H1 (cell line): ENCODE measurements around the gene OTOGL. TPM values are rescaled to one million over a fixed set of nuclear protein-coding genes. Genes with fewer than 3 reads are reported as not detected.

Source experiments
- CTCF ChIP-seq, 3 experiments: IDR thresholded peaks; 1 replicate in 2 of 3; 2 replicates in 1 of 3; pipeline versions ENCODE4 v1.5.1 to v1.6.1; 2011; ENCODE audit warnings: low read length in 3 of 3, mild to moderate bottlenecking in 3 of 3, inconsistent platforms in 2 of 3, low read depth in 1 of 3, moderate library complexity in 1 of 3; ENCODE audit not compliant: insufficient read depth in 1 of 3; ENCODE audit errors: control extremely low read depth in 1 of 3
- HDAC2 ChIP-seq, 2 experiments: fragments of 300-600 bp in 1 of 2; sonication (generic) in 1 of 2; IDR thresholded peaks; 2 replicates each; pipeline ENCODE4 v1.6.1; 2011 to 2012; ENCODE audit warnings: low read depth in 2 of 2, low read length in 2 of 2, mild to moderate bottlenecking in 2 of 2, moderate library complexity in 2 of 2, borderline replicate concordance in 1 of 2, inconsistent platforms in 1 of 2
- MAFK ChIP-seq: IDR thresholded peaks from 2 replicates; pipeline ENCODE4 v1.6.1; 2012; ENCODE audit warnings: low read depth, mild to moderate bottlenecking, improper control_type of control experiment, low read length
- RBBP5 ChIP-seq: IDR thresholded peaks from 2 replicates; pipeline ENCODE4 v1.7.1; 2012; ENCODE audit warnings: low read depth, mild to moderate bottlenecking, inconsistent platforms, low read length, moderate library complexity, borderline replicate concordance
- SIN3A ChIP-seq, 2 experiments: IDR thresholded peaks in 1 of 2; conservative IDR thresholded peaks in 1 of 2; 2 replicates each; pipeline ENCODE4 v1.6.1; 2011 to 2012; ENCODE audit warnings: low read length in 2 of 2, improper control_type of control experiment in 1 of 2, low read depth in 1 of 2, mild to moderate bottlenecking in 1 of 2
- polyA plus RNA-seq, 7 experiments: library from polyadenylated mRNA; depleted of rRNA in 3 of 7; stranded (reverse) in 5 of 7; unstranded in 2 of 7; fragments of >200 nt in 5 of 7; fragments of 200-250 nt in 2 of 7; gene quantifications; 1 replicate in 5 of 7; 2 replicates in 1 of 7; 4 replicates in 1 of 7; pipeline versions ENCODE4 v1.2.1 to v1.2.3, GENCODE V29; 2011 to 2013; ENCODE audit warnings: missing spikeins in 2 of 7, mixed read lengths in 2 of 7
- total RNA-seq: library from RNA; stranded (reverse); fragmentation: NEBNext Ultra II Directional; extraction: Animal tissue kit (Norgen Biotek cat#: 25700); gene quantifications from 2 replicates; pipeline ENCODE4 v1.2.1, GENCODE V29; 2021
- TF ChIP-seq, protein P1 (sequence below): fragments of 300-600 bp; sonication (generic); IDR thresholded peaks from 2 replicates; pipeline ENCODE4 v1.7.1; 2012; ENCODE audit warnings: low read length, moderate library complexity, mild to moderate bottlenecking, inconsistent platforms; ENCODE audit not compliant: insufficient replicate concordance

OTOGL gene
- total and polyA plus RNA-seq, 2 of the 8 experiments (the other 6 are each of a cell fraction or from before 2014, with no cell fraction given): 0.12 to 0.17 TPM

GRCh38 chr12:80154261-80154660 is 54.9 kb downstream of the OTOGL start (continued):
- TF ChIP-seq, protein P1, sequence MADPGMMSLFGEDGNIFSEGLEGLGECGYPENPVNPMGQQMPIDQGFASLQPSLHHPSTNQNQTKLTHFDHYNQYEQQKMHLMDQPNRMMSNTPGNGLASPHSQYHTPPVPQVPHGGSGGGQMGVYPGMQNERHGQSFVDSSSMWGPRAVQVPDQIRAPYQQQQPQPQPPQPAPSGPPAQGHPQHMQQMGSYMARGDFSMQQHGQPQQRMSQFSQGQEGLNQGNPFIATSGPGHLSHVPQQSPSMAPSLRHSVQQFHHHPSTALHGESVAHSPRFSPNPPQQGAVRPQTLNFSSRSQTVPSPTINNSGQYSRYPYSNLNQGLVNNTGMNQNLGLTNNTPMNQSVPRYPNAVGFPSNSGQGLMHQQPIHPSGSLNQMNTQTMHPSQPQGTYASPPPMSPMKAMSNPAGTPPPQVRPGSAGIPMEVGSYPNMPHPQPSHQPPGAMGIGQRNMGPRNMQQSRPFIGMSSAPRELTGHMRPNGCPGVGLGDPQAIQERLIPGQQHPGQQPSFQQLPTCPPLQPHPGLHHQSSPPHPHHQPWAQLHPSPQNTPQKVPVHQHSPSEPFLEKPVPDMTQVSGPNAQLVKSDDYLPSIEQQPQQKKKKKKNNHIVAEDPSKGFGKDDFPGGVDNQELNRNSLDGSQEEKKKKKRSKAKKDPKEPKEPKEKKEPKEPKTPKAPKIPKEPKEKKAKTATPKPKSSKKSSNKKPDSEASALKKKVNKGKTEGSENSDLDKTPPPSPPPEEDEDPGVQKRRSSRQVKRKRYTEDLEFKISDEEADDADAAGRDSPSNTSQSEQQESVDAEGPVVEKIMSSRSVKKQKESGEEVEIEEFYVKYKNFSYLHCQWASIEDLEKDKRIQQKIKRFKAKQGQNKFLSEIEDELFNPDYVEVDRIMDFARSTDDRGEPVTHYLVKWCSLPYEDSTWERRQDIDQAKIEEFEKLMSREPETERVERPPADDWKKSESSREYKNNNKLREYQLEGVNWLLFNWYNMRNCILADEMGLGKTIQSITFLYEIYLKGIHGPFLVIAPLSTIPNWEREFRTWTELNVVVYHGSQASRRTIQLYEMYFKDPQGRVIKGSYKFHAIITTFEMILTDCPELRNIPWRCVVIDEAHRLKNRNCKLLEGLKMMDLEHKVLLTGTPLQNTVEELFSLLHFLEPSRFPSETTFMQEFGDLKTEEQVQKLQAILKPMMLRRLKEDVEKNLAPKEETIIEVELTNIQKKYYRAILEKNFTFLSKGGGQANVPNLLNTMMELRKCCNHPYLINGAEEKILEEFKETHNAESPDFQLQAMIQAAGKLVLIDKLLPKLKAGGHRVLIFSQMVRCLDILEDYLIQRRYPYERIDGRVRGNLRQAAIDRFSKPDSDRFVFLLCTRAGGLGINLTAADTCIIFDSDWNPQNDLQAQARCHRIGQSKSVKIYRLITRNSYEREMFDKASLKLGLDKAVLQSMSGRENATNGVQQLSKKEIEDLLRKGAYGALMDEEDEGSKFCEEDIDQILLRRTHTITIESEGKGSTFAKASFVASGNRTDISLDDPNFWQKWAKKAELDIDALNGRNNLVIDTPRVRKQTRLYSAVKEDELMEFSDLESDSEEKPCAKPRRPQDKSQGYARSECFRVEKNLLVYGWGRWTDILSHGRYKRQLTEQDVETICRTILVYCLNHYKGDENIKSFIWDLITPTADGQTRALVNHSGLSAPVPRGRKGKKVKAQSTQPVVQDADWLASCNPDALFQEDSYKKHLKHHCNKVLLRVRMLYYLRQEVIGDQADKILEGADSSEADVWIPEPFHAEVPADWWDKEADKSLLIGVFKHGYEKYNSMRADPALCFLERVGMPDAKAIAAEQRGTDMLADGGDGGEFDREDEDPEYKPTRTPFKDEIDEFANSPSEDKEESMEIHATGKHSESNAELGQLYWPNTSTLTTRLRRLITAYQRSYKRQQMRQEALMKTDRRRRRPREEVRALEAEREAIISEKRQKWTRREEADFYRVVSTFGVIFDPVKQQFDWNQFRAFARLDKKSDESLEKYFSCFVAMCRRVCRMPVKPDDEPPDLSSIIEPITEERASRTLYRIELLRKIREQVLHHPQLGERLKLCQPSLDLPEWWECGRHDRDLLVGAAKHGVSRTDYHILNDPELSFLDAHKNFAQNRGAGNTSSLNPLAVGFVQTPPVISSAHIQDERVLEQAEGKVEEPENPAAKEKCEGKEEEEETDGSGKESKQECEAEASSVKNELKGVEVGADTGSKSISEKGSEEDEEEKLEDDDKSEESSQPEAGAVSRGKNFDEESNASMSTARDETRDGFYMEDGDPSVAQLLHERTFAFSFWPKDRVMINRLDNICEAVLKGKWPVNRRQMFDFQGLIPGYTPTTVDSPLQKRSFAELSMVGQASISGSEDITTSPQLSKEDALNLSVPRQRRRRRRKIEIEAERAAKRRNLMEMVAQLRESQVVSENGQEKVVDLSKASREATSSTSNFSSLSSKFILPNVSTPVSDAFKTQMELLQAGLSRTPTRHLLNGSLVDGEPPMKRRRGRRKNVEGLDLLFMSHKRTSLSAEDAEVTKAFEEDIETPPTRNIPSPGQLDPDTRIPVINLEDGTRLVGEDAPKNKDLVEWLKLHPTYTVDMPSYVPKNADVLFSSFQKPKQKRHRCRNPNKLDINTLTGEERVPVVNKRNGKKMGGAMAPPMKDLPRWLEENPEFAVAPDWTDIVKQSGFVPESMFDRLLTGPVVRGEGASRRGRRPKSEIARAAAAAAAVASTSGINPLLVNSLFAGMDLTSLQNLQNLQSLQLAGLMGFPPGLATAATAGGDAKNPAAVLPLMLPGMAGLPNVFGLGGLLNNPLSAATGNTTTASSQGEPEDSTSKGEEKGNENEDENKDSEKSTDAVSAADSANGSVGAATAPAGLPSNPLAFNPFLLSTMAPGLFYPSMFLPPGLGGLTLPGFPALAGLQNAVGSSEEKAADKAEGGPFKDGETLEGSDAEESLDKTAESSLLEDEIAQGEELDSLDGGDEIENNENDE: no peak
- TF ChIP-seq SIN3A (conservative IDR thresholded peaks at IDR 0.05 in 1 of 2, IDR thresholded peaks at IDR 0.05 in 1 of 2; ENCODE audit: low read depth in 1 of 2, low read length in 2 of 2): no peak
- TF ChIP-seq MAFK: no peak
- no peak for TF ChIP-seq RBBP5
- no peak for TF ChIP-seq HDAC2 (IDR thresholded peaks at IDR 0.05; ENCODE audit: borderline replicate concordance in 1 of 2, low read depth in 2 of 2, low read length in 2 of 2)
- no peak for TF ChIP-seq CTCF (IDR thresholded peaks at IDR 0.05; ENCODE audit: control extremely low read depth in 1 of 3, insufficient read depth in 1 of 3, low read depth in 1 of 3, low read length in 3 of 3)
